ENCODE results near the gene RFT1.

The RFT1 gene

GRCh38 chr3:53080612-53081205 lies 49.5 kb downstream of the RFT1 start:
- Histone ChIP-seq H3K4me2 (ENCODE audit: insufficient read depth, low read length) (no peak overlapping the region), H3K9me3 (ENCODE audit: insufficient read depth, low read length, severe bottlenecking) (no peaks in the 10 kb centered on the region), H3K27ac (ENCODE audit: low read length) (no peak overlapping the region), H3K27me3 (ENCODE audit: insufficient read depth, low read length, poor library complexity) (no peaks in the 10 kb centered on the region), H3K4me1 (ENCODE audit: insufficient read depth, low read length) (no peaks in the 10 kb centered on the region), H3K4me3 (ENCODE audit: low read depth in 1 of 2, low read length in 2 of 2) (no peak overlapping the region), H3K79me2 (ENCODE audit: insufficient read depth, low read length) (no peaks in the 10 kb centered on the region), H2AFZ (ENCODE audit: low read depth, low read length) (no peak overlapping the region), H4K20me1 (ENCODE audit: insufficient read depth, low read length) (no peaks in the 10 kb centered on the region), H3K36me3 (ENCODE audit: insufficient read depth, low read length) (0 out of 2 replicates have a peak, but pooled peaks cover 3% of the 10 kb centered on the region), H3K9ac (ENCODE audit: low read depth, low read length) (no peak overlapping the region)
- no peak for TF ChIP-seq EZH2 (IDR thresholded peaks at IDR 0.05; ENCODE audit: borderline replicate concordance, low read depth, low read length, severe bottlenecking)
- TF ChIP-seq CTCF (IDR thresholded peaks at IDR 0.05; ENCODE audit: borderline replicate concordance, extremely low read depth, low read length, poor library complexity, severe bottlenecking): no peak
- no peak for DNase-seq
- ATAC-seq (ENCODE audit: insufficient read depth, low read depth): no peak

- DNase-seq (no peak), ATAC-seq (ENCODE audit: insufficient read depth, low read depth) (no peak)
- no peak overlapping the region for H3K9ac ChIP-seq (ENCODE audit: low read depth, low read length)
- 0 out of 2 replicates have a peak, but pooled peaks cover 3% of the 10 kb centered on the region for H3K36me3 ChIP-seq (ENCODE audit: insufficient read depth, low read length)
- H3K4me3 ChIP-seq (ENCODE audit: low read depth in 1 of 2, low read length in 2 of 2): no peak overlapping the region
- no peak overlapping the region for H3K27ac ChIP-seq (ENCODE audit: low read length)
- no peaks in the 10 kb centered on the region for H3K27me3 ChIP-seq (ENCODE audit: insufficient read depth, low read length, poor library complexity)
- H3K9me3 ChIP-seq (ENCODE audit: insufficient read depth, low read length, severe bottlenecking): no peaks in the 10 kb centered on the region
- no peaks in the 10 kb centered on the region for H3K4me1 ChIP-seq (ENCODE audit: insufficient read depth, low read length)
- no peaks in the 10 kb centered on the region for H4K20me1 ChIP-seq (ENCODE audit: insufficient read depth, low read length)
- H3K4me2 ChIP-seq (ENCODE audit: insufficient read depth, low read length): no peak overlapping the region
- H3K79me2 ChIP-seq (ENCODE audit: insufficient read depth, low read length): no peaks in the 10 kb centered on the region
- TF ChIP-seq CTCF (IDR thresholded peaks at IDR 0.05; ENCODE audit: borderline replicate concordance, extremely low read depth, low read length, poor library complexity, severe bottlenecking) (no peak), EZH2 (IDR thresholded peaks at IDR 0.05; ENCODE audit: borderline replicate concordance, low read depth, low read length, severe bottlenecking) (no peak)
- no peak overlapping the region for H2AFZ ChIP-seq (ENCODE audit: low read depth, low read length)
Observed at GRCh38 chr3:53079791-53080555, 50.3 kb downstream of the RFT1 start.

GRCh38 chr3:53079147-53079546 lies 51.1 kb downstream of the RFT1 start:
- no peak overlapping the region for H3K4me3 ChIP-seq (ENCODE audit: low read depth in 1 of 2, low read length in 2 of 2)
- TF ChIP-seq EZH2 (IDR thresholded peaks at IDR 0.05; ENCODE audit: borderline replicate concordance, low read depth, low read length, severe bottlenecking) (no peak), CTCF (IDR thresholded peaks at IDR 0.05; ENCODE audit: borderline replicate concordance, extremely low read depth, low read length, poor library complexity, severe bottlenecking) (no peak)
- no peak overlapping the region for H3K4me2 ChIP-seq (ENCODE audit: insufficient read depth, low read length)
- H3K79me2 ChIP-seq (ENCODE audit: insufficient read depth, low read length): no peaks in the 10 kb centered on the region
- H3K27ac ChIP-seq (ENCODE audit: low read length): no peak overlapping the region
- no peaks in the 10 kb centered on the region for H3K4me1 ChIP-seq (ENCODE audit: insufficient read depth, low read length)
- H3K27me3 ChIP-seq (ENCODE audit: insufficient read depth, low read length, poor library complexity): no peaks in the 10 kb centered on the region
- H3K9ac ChIP-seq (ENCODE audit: low read depth, low read length): no peak overlapping the region
- H4K20me1 ChIP-seq (ENCODE audit: insufficient read depth, low read length): no peaks in the 10 kb centered on the region
- DNase-seq: no peak
- no peak overlapping the region for H2AFZ ChIP-seq (ENCODE audit: low read depth, low read length)
- 0 out of 2 replicates have a peak, but pooled peaks cover 3% of the 10 kb centered on the region for H3K36me3 ChIP-seq (ENCODE audit: insufficient read depth, low read length)
- ATAC-seq (ENCODE audit: insufficient read depth, low read depth): no peak
- no peaks in the 10 kb centered on the region for H3K9me3 ChIP-seq (ENCODE audit: insufficient read depth, low read length, severe bottlenecking)

Measured in DND-41 (cell line).